ENCODE data around the gene LMX1A. TPM values are rescaled to one million over a fixed set of nuclear protein-coding genes. Genes with fewer than 3 reads are reported as not detected.

Gene LMX1A
- total RNA-seq, 1 experiment from 2014 or later: not detected

- DNase-seq (ENCODE audit: low spot score): peak; percentile 20
These were observed 193.8 kb downstream of the LMX1A start for GRCh38 chr1:165162671-165163241.

GRCh38 chr1:165161130-165161529, 195.4 kb downstream of the LMX1A start:
- no peak for DNase-seq (ENCODE audit: low spot score)

- no peak for DNase-seq (ENCODE audit: low spot score)
These were observed 203.3 kb downstream of the LMX1A start for GRCh38 chr1:165153182-165153581.

- DNase-seq (ENCODE audit: low spot score): no peak
These were observed 203.8 kb downstream of the LMX1A start for GRCh38 chr1:165152727-165153126.

GRCh38 chr1:165152109-165152508, 204.4 kb downstream of the LMX1A start:
- no peak for DNase-seq (ENCODE audit: low spot score)

Other genes starting within 250 kb of the LMX1A start
- gene RXRG, start 88.4 kb upstream of the LMX1A start, total RNA-seq (2014; rRNA removed; shearing (Covaris generic)): not detected in 2 replicates
- not detected in 2 replicates for gene LRRC52, start 187.3 kb upstream of the LMX1A start, total RNA-seq (2014; rRNA removed; shearing (Covaris generic))

Data from A172 (cell line).